Stimulated activated memory B cell treated with anti-CD40 and anti-IgM and Interleukin-4, amounts not matched to agents 10 μg/mL and 1 μg/mL and 100 μg/mL, for 72 hours (primary cell): ENCODE results near the gene CEL.
A peak's percentile ranks its signal among the peaks of the same experiment; 100 is the strongest.
"Not testable (repeated sequence)": the region's sequence is repeated elsewhere in the genome, so short reads cannot be mapped to it uniquely, and the experiment has no call there.

ENCODE experiments used
- ATAC-seq: fragments of 150-1000 bp; cut with Tn5 transposase; 2 replicates; pipeline ENCODE4 v1.10.0; 2021
- H3K27ac Mint-ChIP-seq: one replicate; pipeline ENCODE4 v1.8.0; 2022; ENCODE audit warnings: mild to moderate bottlenecking, mixed read lengths
- H3K27me3 Mint-ChIP-seq: one replicate; pipeline ENCODE4 v1.8.0; 2022; ENCODE audit warnings: mixed read lengths
- H3K36me3 Mint-ChIP-seq: one replicate; pipeline ENCODE4 v1.8.0; 2022; ENCODE audit warnings: mixed read lengths
- H3K4me1 Mint-ChIP-seq: one replicate; pipeline ENCODE4 v1.8.0; 2022; ENCODE audit warnings: mixed read lengths
- H3K4me3 Mint-ChIP-seq: one replicate; pipeline ENCODE4 v1.8.0; 2022; ENCODE audit warnings: mild to moderate bottlenecking, moderate library complexity, mixed read lengths
- H3K9me3 Mint-ChIP-seq: one replicate; pipeline ENCODE4 v1.8.0; 2022; ENCODE audit warnings: mixed read lengths

CEL gene

DNA sequence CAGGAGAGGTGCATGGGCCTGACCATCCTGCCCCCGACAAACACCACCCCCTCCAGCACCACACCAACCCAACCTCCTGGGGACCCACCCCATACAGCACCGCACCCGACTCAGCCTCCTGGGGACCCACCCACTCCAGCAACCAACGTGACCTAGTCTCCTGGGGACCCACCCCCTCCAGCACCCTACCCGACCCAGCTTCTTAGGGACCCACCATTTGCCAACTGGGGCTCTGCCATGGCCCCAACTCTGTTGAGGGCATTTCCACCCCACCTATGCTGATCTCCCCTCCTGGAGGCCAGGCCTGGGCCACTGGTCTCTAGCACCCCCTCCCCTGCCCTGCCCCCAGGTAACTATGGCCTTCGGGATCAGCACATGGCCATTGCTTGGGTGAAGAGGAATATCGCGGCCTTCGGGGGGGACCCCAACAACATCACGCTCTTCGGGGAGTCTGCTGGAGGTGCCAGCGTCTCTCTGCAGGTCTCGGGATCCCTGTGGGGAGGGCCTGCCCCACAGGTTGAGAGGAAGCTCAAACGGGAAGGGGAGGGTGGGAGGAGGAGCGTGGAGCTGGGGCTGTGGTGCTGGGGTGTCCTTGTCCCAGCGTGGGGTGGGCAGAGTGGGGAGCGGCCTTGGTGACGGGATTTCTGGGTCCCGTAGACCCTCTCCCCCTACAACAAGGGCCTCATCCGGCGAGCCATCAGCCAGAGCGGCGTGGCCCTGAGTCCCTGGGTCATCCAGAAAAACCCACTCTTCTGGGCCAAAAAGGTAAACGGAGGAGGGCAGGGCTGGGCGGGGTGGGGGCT is 4.6 kb downstream of the CEL start:
- Mint-ChIP-seq H3K27me3 (no peaks in the 10 kb centered on the region), H3K36me3 (no peaks in the 10 kb centered on the region), H3K27ac (no peak overlapping the region), H3K4me3 (no peak overlapping the region), H3K4me1 (no peaks in the 10 kb centered on the region), H3K9me3 (no peaks in the 10 kb centered on the region)
- peak; percentile 42 for ATAC-seq

DNA sequence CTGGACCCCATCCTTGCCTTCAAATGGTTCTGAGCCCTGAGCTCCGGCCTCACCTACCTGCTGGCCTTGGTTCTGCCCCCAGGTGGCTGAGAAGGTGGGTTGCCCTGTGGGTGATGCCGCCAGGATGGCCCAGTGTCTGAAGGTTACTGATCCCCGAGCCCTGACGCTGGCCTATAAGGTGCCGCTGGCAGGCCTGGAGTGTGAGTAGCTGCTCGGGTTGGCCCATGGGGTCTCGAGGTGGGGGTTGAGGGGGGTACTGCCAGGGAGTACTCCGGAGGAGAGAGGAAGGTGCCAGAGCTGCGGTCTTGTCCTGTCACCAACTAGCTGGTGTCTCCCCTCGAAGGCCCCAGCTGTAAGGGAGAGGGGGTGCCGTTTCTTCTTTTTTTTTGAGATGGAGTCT is 5.2 kb downstream of the CEL start:
- Mint-ChIP-seq H3K27me3 (no peaks in the 10 kb centered on the region), H3K4me1 (no peaks in the 10 kb centered on the region), H3K4me3 (no peak overlapping the region), H3K36me3 (no peaks in the 10 kb centered on the region), H3K27ac (no peak overlapping the region), H3K9me3 (no peaks in the 10 kb centered on the region)
- ATAC-seq, result no peak

DNA sequence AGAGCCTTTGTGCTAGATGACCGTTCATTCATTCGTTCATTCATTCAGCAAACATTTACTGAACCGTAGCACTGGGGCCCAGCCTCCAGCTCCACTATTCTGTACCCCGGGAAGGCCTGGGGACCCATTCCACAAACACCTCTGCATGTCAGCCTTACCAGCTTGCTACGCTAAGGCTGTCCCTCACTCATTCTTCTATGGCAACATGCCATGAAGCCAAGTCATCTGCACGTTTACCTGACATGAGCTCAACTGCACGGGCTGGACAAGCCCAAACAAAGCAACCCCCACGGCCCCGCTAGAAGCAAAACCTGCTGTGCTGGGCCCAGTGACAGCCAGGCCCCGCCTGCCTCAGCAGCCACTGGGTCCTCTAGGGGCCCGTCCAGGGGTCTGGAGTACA is 6.0 kb downstream of the CEL start:
- no peak overlapping the region for H3K27ac Mint-ChIP-seq
- no peaks in the 10 kb centered on the region for H3K36me3 Mint-ChIP-seq
- no peaks in the 10 kb centered on the region for H3K9me3 Mint-ChIP-seq
- H3K27me3 Mint-ChIP-seq, result no peaks in the 10 kb centered on the region
- H3K4me3 Mint-ChIP-seq, result no peak overlapping the region
- no peaks in the 10 kb centered on the region for H3K4me1 Mint-ChIP-seq
- ATAC-seq, result no peak

DNA sequence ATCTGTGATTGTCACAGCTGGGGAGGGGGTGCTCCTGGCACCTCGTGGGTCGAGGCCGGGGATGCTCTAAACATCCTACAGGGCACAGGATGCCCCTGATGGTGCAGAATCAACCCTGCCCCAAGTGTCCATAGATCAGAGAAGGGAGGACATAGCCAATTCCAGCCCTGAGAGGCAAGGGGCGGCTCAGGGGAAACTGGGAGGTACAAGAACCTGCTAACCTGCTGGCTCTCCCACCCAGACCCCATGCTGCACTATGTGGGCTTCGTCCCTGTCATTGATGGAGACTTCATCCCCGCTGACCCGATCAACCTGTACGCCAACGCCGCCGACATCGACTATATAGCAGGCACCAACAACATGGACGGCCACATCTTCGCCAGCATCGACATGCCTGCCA is 6.7 kb downstream of the CEL start:
- not testable (repeated sequence) for H3K4me1 Mint-ChIP-seq, H3K36me3 Mint-ChIP-seq, H3K4me3 Mint-ChIP-seq, H3K27me3 Mint-ChIP-seq, H3K27ac Mint-ChIP-seq, H3K9me3 Mint-ChIP-seq, ATAC-seq

DNA sequence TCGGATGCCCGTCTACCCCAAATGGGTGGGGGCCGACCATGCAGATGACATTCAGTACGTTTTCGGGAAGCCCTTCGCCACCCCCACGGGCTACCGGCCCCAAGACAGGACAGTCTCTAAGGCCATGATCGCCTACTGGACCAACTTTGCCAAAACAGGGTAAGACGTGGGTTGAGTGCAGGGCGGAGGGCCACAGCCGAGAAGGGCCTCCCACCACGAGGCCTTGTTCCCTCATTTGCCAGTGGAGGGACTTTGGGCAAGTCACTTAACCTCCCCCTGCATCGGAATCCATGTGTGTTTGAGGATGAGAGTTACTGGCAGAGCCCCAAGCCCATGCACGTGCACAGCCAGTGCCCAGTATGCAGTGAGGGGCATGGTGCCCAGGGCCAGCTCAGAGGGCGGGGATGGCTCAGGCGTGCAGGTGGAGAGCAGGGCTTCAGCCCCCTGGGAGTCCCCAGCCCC is 8.8 kb downstream of the CEL start:
- H3K27ac Mint-ChIP-seq, H3K9me3 Mint-ChIP-seq, H3K4me1 Mint-ChIP-seq, H3K4me3 Mint-ChIP-seq, H3K36me3 Mint-ChIP-seq, H3K27me3 Mint-ChIP-seq: not testable (repeated sequence)
- ATAC-seq, result peak; percentile 17

DNA sequence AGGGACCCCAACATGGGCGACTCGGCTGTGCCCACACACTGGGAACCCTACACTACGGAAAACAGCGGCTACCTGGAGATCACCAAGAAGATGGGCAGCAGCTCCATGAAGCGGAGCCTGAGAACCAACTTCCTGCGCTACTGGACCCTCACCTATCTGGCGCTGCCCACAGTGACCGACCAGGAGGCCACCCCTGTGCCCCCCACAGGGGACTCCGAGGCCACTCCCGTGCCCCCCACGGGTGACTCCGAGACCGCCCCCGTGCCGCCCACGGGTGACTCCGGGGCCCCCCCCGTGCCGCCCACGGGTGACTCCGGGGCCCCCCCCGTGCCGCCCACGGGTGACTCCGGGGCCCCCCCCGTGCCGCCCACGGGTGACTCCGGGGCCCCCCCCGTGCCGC is 9.2 kb downstream of the CEL start:
- not testable (repeated sequence) for ATAC-seq

DNA sequence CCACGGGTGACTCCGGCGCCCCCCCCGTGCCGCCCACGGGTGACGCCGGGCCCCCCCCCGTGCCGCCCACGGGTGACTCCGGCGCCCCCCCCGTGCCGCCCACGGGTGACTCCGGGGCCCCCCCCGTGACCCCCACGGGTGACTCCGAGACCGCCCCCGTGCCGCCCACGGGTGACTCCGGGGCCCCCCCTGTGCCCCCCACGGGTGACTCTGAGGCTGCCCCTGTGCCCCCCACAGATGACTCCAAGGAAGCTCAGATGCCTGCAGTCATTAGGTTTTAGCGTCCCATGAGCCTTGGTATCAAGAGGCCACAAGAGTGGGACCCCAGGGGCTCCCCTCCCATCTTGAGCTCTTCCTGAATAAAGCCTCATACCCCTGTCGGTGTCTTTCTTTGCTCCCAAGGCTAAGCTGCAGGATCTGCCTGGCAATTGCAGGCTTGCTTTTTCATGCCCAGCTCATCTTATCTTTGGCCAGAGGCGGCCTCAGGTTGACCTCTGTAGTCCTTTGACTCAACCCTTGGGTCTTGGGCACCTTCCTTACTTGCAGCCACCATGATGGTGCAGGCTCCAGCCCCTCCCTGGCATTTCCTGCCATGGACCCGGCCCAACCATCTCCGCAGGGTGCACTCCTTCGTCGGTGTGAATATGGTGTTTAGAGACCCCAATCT is 9.8 kb downstream of the CEL start:
- Mint-ChIP-seq H3K27ac (no peak overlapping the region), H3K9me3 (no peaks in the 10 kb centered on the region), H3K36me3 (no peaks in the 10 kb centered on the region), H3K27me3 (no peaks in the 10 kb centered on the region), H3K4me3 (no peak overlapping the region), H3K4me1 (no peaks in the 10 kb centered on the region)
- no peak for ATAC-seq

More for the DNA sequence above, 9.2 kb downstream of the CEL start:
- H3K36me3 Mint-ChIP-seq, H3K27me3 Mint-ChIP-seq, H3K4me3 Mint-ChIP-seq, H3K27ac Mint-ChIP-seq, H3K4me1 Mint-ChIP-seq, H3K9me3 Mint-ChIP-seq: not testable (repeated sequence)

DNA sequence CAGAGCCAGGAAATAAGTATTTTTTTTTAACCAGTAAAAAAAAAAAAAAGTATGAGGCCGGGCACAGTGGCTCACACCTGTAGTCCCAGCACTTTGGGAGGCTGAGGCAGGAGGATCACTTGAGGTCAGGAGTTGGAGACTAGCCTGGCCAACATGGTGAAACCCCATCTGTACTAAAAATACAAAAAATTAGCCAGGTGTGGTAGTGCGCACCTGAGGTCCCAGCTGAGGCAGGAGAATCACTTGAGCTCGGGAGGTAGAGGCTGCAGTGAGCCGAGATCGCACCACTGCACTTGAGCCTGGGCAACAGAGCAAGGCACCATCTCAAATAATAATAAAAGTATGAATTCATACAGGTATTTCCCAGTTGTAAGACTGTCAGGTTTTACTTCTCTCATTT is 10.4 kb downstream of the CEL start:
- H3K36me3 Mint-ChIP-seq, ATAC-seq, H3K4me1 Mint-ChIP-seq, H3K9me3 Mint-ChIP-seq, H3K4me3 Mint-ChIP-seq, H3K27me3 Mint-ChIP-seq, H3K27ac Mint-ChIP-seq: not testable (repeated sequence)

DNA sequence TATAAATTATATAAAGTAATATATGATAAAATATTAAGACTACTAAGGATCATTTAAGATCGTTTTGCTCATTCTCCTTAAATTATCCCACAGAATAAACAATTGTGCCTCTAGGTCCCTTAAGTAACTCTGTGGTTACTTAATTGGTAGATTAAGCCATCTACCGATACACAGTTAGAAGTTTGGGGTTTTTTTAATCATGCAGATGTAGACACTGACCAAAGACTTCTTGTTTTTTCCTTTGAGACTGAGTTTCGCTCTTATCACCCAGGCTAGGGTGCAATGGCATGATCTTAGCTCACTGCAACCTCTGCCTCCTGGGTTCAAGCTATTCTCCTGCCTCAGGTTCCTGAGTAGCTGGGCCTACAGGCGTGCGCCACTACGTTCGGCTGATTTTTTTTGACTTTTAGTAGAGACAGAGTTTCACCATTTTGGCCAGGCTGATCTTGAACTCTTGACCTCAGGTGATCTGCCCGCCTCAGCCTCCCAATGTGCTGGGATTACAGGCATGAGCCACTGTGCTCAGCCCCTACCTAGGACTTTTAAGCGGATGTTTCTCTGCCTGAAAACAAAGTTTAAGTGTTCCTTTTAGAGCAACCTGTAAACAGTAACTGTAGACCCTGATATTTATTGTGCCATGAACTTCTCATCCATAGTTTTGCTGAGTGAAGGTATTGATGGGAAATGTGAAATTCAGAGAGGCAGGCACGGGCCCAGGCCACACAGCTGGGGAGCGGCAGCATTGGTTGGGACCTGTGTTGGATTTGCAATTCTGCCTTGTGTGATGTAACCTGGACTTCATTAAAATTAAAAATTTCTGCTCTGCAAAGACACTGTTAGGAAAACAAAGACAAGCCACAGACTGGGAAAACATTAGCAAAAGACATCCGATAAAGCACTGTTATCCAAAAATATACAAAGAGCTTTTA is 11.6 kb downstream of the CEL start:
- no peak overlapping the region for H3K4me3 Mint-ChIP-seq
- no peaks in the 10 kb centered on the region for H3K27me3 Mint-ChIP-seq
- no peaks in the 10 kb centered on the region for H3K36me3 Mint-ChIP-seq
- H3K27ac Mint-ChIP-seq, result no peak overlapping the region
- H3K9me3 Mint-ChIP-seq, result no peaks in the 10 kb centered on the region
- H3K4me1 Mint-ChIP-seq, result no peaks in the 10 kb centered on the region
- no peak for ATAC-seq

DNA sequence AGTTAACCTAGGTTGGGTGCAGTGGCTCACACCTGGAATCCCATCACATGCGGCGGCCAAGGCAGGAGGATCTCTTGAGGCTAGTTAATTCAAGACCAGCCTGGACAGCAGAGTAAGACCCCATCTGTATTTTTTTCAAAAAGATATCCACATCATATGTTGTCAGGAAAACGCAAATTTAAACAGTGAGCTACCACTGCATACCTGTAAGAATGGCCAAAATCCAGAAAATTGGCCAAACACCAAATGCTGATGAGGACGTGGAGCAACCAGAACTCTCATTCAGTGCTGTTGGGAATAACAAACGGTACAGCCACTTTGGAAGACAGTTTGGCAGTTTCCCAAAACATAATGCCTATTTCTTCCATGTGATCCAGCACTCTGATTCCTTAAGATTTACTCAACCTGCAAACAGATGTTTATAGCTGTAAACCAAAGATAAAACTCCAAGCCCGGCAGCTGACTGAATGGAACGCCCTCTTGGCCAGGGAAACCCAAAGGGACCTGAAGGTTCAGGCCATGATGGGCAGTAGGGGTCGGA is 12.4 kb downstream of the CEL start:
- H3K36me3 Mint-ChIP-seq, result no peaks in the 10 kb centered on the region
- H3K4me1 Mint-ChIP-seq, result no peaks in the 10 kb centered on the region
- ATAC-seq, result no peak
- no peaks in the 10 kb centered on the region for H3K27me3 Mint-ChIP-seq
- H3K27ac Mint-ChIP-seq, result no peak overlapping the region
- no peak overlapping the region for H3K4me3 Mint-ChIP-seq
- H3K9me3 Mint-ChIP-seq, result no peaks in the 10 kb centered on the region

DNA sequence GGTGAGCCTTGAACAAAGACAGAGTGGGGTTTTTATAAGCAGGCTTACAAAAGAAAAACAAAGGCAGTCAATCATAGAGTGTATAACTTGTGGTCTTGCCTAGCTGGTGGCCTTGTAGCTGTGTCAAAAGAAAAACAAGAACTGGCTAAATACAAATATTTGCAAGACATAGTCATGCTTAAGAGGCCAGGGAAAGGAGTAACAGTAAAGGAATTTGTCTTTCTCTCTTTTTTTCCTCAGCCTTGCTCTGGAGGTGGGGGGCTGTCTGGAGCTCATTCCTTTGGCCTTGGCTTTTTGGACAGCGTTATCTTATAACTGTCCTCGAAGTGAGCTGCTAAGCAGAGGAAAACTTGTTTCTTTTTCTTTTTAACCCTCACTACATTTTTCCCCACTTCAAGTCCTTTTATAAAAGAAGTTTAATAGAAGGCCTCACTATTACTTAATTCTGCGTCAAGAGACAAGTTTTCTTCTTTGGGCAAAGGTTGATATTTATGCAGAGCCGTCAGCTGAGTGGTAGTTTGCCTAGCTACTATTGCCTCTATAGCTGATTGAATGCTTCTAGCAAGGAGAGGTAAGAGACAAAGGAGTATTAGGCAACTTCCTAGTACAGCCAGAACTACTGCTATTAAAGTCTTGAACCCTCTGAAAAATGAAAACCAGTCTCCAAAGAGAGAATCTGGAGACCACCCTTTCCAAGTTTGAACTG is 14.3 kb downstream of the CEL start:
- H3K36me3 Mint-ChIP-seq, result no peaks in the 10 kb centered on the region
- no peak for ATAC-seq
- no peaks in the 10 kb centered on the region for H3K4me1 Mint-ChIP-seq
- no peak overlapping the region for H3K27ac Mint-ChIP-seq
- no peak overlapping the region for H3K4me3 Mint-ChIP-seq
- peaks cover 12% of the 10 kb centered on the region for H3K27me3 Mint-ChIP-seq
- H3K9me3 Mint-ChIP-seq, result no peaks in the 10 kb centered on the region

DNA sequence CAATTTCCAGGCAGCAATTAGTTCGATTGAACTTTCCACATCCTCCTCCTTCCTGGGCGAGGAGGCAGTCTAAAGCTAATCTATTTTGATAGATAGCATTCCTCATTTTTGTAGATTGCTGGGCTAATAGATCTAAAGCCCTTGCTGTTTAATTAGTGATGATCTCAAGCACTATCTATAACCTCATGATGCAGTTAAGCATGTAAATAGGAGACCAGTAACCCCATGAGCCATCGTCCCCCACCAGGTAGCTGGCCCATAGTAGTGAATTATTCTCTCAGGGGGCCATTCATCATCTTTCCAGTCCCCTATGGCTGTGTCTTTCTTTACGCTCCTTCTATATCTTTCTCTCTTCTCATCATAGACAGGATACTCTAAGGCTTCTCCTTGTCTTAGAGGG is 14.9 kb downstream of the CEL start:
- Mint-ChIP-seq H3K4me1 (no peaks in the 10 kb centered on the region), H3K36me3 (no peaks in the 10 kb centered on the region), H3K27me3 (peaks cover 12% of the 10 kb centered on the region), H3K9me3 (no peaks in the 10 kb centered on the region), H3K4me3 (no peak overlapping the region), H3K27ac (no peak overlapping the region)
- ATAC-seq, result no peak

DNA sequence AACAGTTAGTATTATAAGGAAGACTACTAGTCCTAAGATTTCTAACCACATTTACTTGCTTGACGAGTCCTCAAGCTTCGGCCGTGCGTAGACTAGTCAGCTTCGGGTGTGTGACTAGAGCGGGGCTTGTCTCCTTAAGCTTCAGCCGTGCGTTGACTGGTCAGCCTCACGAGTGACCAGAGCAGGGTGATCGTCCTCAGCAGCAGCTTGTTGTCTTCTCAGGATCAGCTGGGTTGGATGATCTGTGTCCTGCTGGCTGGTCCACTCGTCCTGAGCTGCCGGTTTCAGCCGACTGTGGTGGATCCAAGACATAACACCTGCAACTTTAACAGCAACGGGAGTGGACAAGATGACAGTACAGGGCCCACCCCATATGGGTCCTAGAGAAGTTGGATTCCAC is 16.7 kb downstream of the CEL start:
- no peaks in the 10 kb centered on the region for H3K9me3 Mint-ChIP-seq
- no peak overlapping the region for H3K4me3 Mint-ChIP-seq
- no peaks in the 10 kb centered on the region for H3K36me3 Mint-ChIP-seq
- H3K27ac Mint-ChIP-seq, result no peak overlapping the region
- peaks cover 12% of the 10 kb centered on the region for H3K27me3 Mint-ChIP-seq
- no peaks in the 10 kb centered on the region for H3K4me1 Mint-ChIP-seq
- ATAC-seq, result no peak

DNA sequence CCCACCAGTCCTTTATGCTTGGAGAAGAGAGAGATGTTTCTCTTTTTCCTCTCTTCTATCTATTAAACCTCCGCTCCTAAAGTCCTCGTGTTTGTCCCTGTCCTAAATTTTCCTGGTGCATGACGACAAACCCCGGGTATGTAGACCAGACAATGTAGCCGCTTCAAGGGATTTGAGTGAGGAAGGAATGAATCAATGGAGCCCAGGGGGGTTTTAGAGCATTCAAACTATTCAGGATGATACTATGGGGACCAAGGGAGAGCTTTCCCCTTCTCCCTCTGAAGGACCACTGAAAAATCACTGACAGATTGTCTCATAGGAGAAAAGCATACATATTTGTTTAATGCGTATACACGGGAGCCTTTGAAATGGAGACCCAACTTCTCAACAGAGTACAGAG is 18.4 kb downstream of the CEL start:
- no peak overlapping the region for H3K27ac Mint-ChIP-seq

More for the DNA sequence above, 18.4 kb downstream of the CEL start:
- H3K9me3 Mint-ChIP-seq, result no peaks in the 10 kb centered on the region
- H3K4me1 Mint-ChIP-seq, result no peaks in the 10 kb centered on the region
- no peak overlapping the region for H3K4me3 Mint-ChIP-seq
- H3K27me3 Mint-ChIP-seq, result peaks cover 12% of the 10 kb centered on the region
- no peaks in the 10 kb centered on the region for H3K36me3 Mint-ChIP-seq
- no peak for ATAC-seq
